ENCODE measurements around the gene GNB1L. TPM values are rescaled to one million over a fixed set of nuclear protein-coding genes. Genes with fewer than 3 reads are reported as not detected.

Gene GNB1L
- polyA plus RNA-seq, 1 donor from 2014 or later = 16.5 TPM

DNA sequence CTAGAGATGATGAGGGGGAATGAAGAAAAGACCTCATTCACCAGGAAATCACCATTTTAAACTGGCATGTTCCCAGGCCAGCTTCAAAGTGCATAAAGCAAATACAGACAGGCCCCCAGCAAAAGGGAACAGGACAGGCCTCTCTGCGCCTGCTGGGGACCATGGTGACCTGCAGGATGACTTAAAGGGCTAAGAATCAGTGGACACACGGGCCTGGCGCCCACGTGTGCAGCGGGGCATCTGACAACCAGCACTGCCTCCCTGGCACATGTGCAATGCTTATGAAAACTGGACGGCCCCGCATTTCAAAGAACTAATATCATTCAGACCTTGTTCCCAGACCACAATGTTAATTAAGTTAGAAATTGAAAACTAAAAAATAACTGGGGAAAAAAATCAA, 58.5 kb downstream of the GNB1L start:
- H3K9ac ChIP-seq (ENCODE audit: low read length) = no peak overlapping the region
- no peaks in the 10 kb centered on the region for H3F3A ChIP-seq (ENCODE audit: insufficient read depth, low read length, poor library complexity, severe bottlenecking)
- no peaks in the 10 kb centered on the region for H3K9me3 ChIP-seq (ENCODE audit: low read length)
- no peak overlapping the region for H2AFZ ChIP-seq (ENCODE audit: low read depth, low read length)
- H3K36me3 ChIP-seq (ENCODE audit: insufficient read depth, low read length) = no peaks in the 10 kb centered on the region
- no peak overlapping the region for H3K4me2 ChIP-seq (ENCODE audit: low read length)
- no peaks in the 10 kb centered on the region for H3K27me3 ChIP-seq (ENCODE audit: insufficient read depth, low read depth, low read length)
- TF ChIP-seq POLR2AphosphoS5 (IDR thresholded peaks at IDR 0.05) (no peak), RAD21 (conservative IDR thresholded peaks at IDR 0.05) (no peak), EZH2 (IDR thresholded peaks at IDR 0.05; ENCODE audit: borderline replicate concordance, insufficient read depth, low read length, poor library complexity, severe bottlenecking) (no peak), SMC3 (conservative IDR thresholded peaks at IDR 0.05; ENCODE audit: poor library complexity) (no peak), TAF1 (IDR thresholded peaks at IDR 0.05; ENCODE audit: low read depth) (no peak), MXI1 (conservative IDR thresholded peaks at IDR 0.05; ENCODE audit: poor library complexity, severe bottlenecking) (no peak), EP300 (conservative IDR thresholded peaks at IDR 0.05; ENCODE audit: poor library complexity, severe bottlenecking) (no peak)
- TF ChIP-seq, protein P1, sequence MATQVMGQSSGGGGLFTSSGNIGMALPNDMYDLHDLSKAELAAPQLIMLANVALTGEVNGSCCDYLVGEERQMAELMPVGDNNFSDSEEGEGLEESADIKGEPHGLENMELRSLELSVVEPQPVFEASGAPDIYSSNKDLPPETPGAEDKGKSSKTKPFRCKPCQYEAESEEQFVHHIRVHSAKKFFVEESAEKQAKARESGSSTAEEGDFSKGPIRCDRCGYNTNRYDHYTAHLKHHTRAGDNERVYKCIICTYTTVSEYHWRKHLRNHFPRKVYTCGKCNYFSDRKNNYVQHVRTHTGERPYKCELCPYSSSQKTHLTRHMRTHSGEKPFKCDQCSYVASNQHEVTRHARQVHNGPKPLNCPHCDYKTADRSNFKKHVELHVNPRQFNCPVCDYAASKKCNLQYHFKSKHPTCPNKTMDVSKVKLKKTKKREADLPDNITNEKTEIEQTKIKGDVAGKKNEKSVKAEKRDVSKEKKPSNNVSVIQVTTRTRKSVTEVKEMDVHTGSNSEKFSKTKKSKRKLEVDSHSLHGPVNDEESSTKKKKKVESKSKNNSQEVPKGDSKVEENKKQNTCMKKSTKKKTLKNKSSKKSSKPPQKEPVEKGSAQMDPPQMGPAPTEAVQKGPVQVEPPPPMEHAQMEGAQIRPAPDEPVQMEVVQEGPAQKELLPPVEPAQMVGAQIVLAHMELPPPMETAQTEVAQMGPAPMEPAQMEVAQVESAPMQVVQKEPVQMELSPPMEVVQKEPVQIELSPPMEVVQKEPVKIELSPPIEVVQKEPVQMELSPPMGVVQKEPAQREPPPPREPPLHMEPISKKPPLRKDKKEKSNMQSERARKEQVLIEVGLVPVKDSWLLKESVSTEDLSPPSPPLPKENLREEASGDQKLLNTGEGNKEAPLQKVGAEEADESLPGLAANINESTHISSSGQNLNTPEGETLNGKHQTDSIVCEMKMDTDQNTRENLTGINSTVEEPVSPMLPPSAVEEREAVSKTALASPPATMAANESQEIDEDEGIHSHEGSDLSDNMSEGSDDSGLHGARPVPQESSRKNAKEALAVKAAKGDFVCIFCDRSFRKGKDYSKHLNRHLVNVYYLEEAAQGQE (IDR thresholded peaks at IDR 0.05; ENCODE audit: borderline replicate concordance) = no peak
- TF ChIP-seq, protein P2, sequence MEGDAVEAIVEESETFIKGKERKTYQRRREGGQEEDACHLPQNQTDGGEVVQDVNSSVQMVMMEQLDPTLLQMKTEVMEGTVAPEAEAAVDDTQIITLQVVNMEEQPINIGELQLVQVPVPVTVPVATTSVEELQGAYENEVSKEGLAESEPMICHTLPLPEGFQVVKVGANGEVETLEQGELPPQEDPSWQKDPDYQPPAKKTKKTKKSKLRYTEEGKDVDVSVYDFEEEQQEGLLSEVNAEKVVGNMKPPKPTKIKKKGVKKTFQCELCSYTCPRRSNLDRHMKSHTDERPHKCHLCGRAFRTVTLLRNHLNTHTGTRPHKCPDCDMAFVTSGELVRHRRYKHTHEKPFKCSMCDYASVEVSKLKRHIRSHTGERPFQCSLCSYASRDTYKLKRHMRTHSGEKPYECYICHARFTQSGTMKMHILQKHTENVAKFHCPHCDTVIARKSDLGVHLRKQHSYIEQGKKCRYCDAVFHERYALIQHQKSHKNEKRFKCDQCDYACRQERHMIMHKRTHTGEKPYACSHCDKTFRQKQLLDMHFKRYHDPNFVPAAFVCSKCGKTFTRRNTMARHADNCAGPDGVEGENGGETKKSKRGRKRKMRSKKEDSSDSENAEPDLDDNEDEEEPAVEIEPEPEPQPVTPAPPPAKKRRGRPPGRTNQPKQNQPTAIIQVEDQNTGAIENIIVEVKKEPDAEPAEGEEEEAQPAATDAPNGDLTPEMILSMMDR (IDR thresholded peaks at IDR 0.05; ENCODE audit: poor library complexity, severe bottlenecking) = no peak
- H3K79me2 ChIP-seq (replicated peaks; ENCODE audit: insufficient read depth, low read length) = no peaks in the 10 kb centered on the region
- no peaks in the 10 kb centered on the region for H4K20me1 ChIP-seq (ENCODE audit: insufficient read depth)
- H3K27ac ChIP-seq (ENCODE audit: low read length) = no peak overlapping the region
- no peaks in the 10 kb centered on the region for H3K9me2 ChIP-seq (ENCODE audit: insufficient read depth, low read length)
- no peak overlapping the region for H3K4me3 ChIP-seq (ENCODE audit: low read length)

DNA sequence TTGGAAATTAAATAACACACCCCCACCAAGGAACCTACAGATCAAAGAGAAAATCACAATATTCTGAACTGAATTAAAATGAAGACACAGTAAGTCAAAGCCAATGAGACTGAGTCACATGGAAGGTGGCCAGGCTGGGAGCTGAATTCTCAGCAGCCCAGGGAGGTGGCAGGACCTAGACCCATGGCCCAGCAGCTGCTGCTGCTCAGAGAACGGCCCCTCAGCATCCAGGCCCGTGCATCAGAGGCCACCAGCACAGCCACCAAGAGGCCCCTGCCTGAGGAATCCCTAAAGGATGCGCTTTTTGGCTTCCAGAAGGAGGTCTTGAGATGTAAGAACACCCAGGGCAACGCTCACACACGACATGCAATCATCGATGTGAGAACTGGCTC, 59.1 kb downstream of the GNB1L start:
- H3K9me3 ChIP-seq (ENCODE audit: low read length) = no peaks in the 10 kb centered on the region
- no peak overlapping the region for H3K27ac ChIP-seq (ENCODE audit: low read length)
- H3K27me3 ChIP-seq (ENCODE audit: insufficient read depth, low read depth, low read length) = no peaks in the 10 kb centered on the region
- no peak overlapping the region for H3K9ac ChIP-seq (ENCODE audit: low read length)
- no peaks in the 10 kb centered on the region for H3K9me2 ChIP-seq (ENCODE audit: insufficient read depth, low read length)
- TF ChIP-seq EZH2 (IDR thresholded peaks at IDR 0.05; ENCODE audit: borderline replicate concordance, insufficient read depth, low read length, poor library complexity, severe bottlenecking) = no peak
- no peak for TF ChIP-seq SMC3 (conservative IDR thresholded peaks at IDR 0.05; ENCODE audit: poor library complexity)
- TF ChIP-seq, protein P1 (IDR thresholded peaks at IDR 0.05; ENCODE audit: borderline replicate concordance) = no peak
- TF ChIP-seq TAF1 (IDR thresholded peaks at IDR 0.05; ENCODE audit: low read depth) = no peak
- no peak for TF ChIP-seq EP300 (conservative IDR thresholded peaks at IDR 0.05; ENCODE audit: poor library complexity, severe bottlenecking)
- TF ChIP-seq RAD21 (conservative IDR thresholded peaks at IDR 0.05) = no peak
- TF ChIP-seq, protein P2 (IDR thresholded peaks at IDR 0.05; ENCODE audit: poor library complexity, severe bottlenecking) = no peak
- TF ChIP-seq POLR2AphosphoS5 (IDR thresholded peaks at IDR 0.05) = no peak
- TF ChIP-seq MXI1 (conservative IDR thresholded peaks at IDR 0.05; ENCODE audit: poor library complexity, severe bottlenecking) = no peak
- no peaks in the 10 kb centered on the region for H3F3A ChIP-seq (ENCODE audit: insufficient read depth, low read length, poor library complexity, severe bottlenecking)
- H3K4me3 ChIP-seq (ENCODE audit: low read length) = no peak overlapping the region
- H4K20me1 ChIP-seq (ENCODE audit: insufficient read depth) = no peaks in the 10 kb centered on the region
- H3K36me3 ChIP-seq (ENCODE audit: insufficient read depth, low read length) = no peaks in the 10 kb centered on the region
- no peaks in the 10 kb centered on the region for H3K79me2 ChIP-seq (replicated peaks; ENCODE audit: insufficient read depth, low read length)
- H2AFZ ChIP-seq (ENCODE audit: low read depth, low read length) = no peak overlapping the region
- no peak overlapping the region for H3K4me2 ChIP-seq (ENCODE audit: low read length)
